DOHH2 (cell line): ENCODE measurements around the gene IPO13.

Experiments used
- H3F3A ChIP-seq: fragments of 200-600 bp; sonication (generic), shearing (Covaris generic); 2 replicates; pipeline ENCODE4 v1.6.0; 2016; ENCODE audit warnings: antibody characterized with exemption, mild to moderate bottlenecking; ENCODE audit not compliant: control insufficient read depth, insufficient read depth
- H3K27ac ChIP-seq: fragments of 200-600 bp; sonication (generic); 2 replicates; pipeline ENCODE4 v1.5.1; 2014; ENCODE audit warnings: low read depth, mild to moderate bottlenecking, low read length, moderate library complexity
- H3K27me3 ChIP-seq: fragments of 200-600 bp; sonication (generic); 2 replicates; pipeline ENCODE4 v1.6.1; 2014; ENCODE audit warnings: mild to moderate bottlenecking, low read length, mixed read lengths; ENCODE audit not compliant: control insufficient read depth
- H3K36me3 ChIP-seq: fragments of 200-600 bp; sonication (generic); 2 replicates; pipeline ENCODE4 v1.6.1; 2014; ENCODE audit warnings: mild to moderate bottlenecking, low read length, moderate library complexity, mixed read lengths; ENCODE audit not compliant: control insufficient read depth
- H3K4me1 ChIP-seq: fragments of 200-600 bp; sonication (generic); 2 replicates; pipeline ENCODE4 v1.6.1; 2014; ENCODE audit warnings: mild to moderate bottlenecking, low read length, mixed read lengths; ENCODE audit not compliant: control insufficient read depth
- H3K4me2 ChIP-seq: fragments of 200-600 bp; sonication (generic); 2 replicates; pipeline ENCODE4 v1.6.0; 2014; ENCODE audit warnings: mild to moderate bottlenecking, low read length, moderate library complexity
- H3K4me3 ChIP-seq: fragments of 200-600 bp; sonication (generic); 2 replicates; pipeline ENCODE4 v1.5.1; 2014; ENCODE audit warnings: mild to moderate bottlenecking, low read length, mixed read lengths
- H3K79me2 ChIP-seq: fragments of 200-600 bp; sonication (generic); 2 replicates; pipeline ENCODE4 v1.6.1; 2014; ENCODE audit warnings: mild to moderate bottlenecking, low read length, mixed read lengths; ENCODE audit not compliant: control insufficient read depth
- H3K9me2 ChIP-seq: fragments of 200-600 bp; sonication (generic); replicated peaks from 2 replicates; pipeline ENCODE4 v1.6.1; 2014; ENCODE audit warnings: mild to moderate bottlenecking, low read length, mixed read lengths; ENCODE audit not compliant: control insufficient read depth
- H3K9me3 ChIP-seq: fragments of 200-600 bp; sonication (generic); 2 replicates; pipeline ENCODE4 v1.6.1; 2014; ENCODE audit warnings: antibody characterized with exemption, low read length, mixed read lengths; ENCODE audit not compliant: control insufficient read depth, insufficient read depth
- H4K20me1 ChIP-seq: fragments of 200-600 bp; sonication (generic); 2 replicates; pipeline ENCODE4 v1.6.0; 2014; ENCODE audit warnings: low read depth, mild to moderate bottlenecking, antibody characterized with exemption, low read length, moderate library complexity; ENCODE audit not compliant: control insufficient read depth, insufficient read depth
- EZH2phosphoT487 ChIP-seq: fragments of 200-600 bp; sonication (generic); IDR thresholded peaks from 2 replicates; pipeline ENCODE4 v1.6.1; 2017; ENCODE audit warnings: borderline replicate concordance, mild to moderate bottlenecking, antibody characterized with exemption, low read length, moderate library complexity, mixed read lengths
- TF ChIP-seq, protein P1 (sequence below): fragments of 200-600 bp; sonication (generic); IDR thresholded peaks from one replicate; pipeline ENCODE4 v1.5.1; 2014; ENCODE audit warnings: antibody characterized with exemption, mild to moderate bottlenecking, low read depth, low read length; ENCODE audit not compliant: poor library complexity, severe bottlenecking

The IPO13 gene

GRCh38 chr1:43933386-43934100, 13.2 kb upstream of the IPO13 start, which contains the start of gene ARTN:
Gene ARTN, plus strand, starts transcription at chr1:43933801. Its CDS starts 1,856 bp downstream, at chr1:43935657.
- H3K27me3 ChIP-seq: no peaks in the 10 kb centered on the region
- no peak within 1 kb of the TSS for H3K4me2 ChIP-seq
- no peaks in the 10 kb centered on the region for H3F3A ChIP-seq
- no peaks in the 10 kb centered on the region for H4K20me1 ChIP-seq
- peaks cover 5% of the 10 kb centered on the region for H3K4me1 ChIP-seq
- no peaks in the 10 kb centered on the region for H3K79me2 ChIP-seq
- no peak within 1 kb of the TSS for H3K27ac ChIP-seq
- no peak for TF ChIP-seq EZH2phosphoT487
- TF ChIP-seq, protein P1, sequence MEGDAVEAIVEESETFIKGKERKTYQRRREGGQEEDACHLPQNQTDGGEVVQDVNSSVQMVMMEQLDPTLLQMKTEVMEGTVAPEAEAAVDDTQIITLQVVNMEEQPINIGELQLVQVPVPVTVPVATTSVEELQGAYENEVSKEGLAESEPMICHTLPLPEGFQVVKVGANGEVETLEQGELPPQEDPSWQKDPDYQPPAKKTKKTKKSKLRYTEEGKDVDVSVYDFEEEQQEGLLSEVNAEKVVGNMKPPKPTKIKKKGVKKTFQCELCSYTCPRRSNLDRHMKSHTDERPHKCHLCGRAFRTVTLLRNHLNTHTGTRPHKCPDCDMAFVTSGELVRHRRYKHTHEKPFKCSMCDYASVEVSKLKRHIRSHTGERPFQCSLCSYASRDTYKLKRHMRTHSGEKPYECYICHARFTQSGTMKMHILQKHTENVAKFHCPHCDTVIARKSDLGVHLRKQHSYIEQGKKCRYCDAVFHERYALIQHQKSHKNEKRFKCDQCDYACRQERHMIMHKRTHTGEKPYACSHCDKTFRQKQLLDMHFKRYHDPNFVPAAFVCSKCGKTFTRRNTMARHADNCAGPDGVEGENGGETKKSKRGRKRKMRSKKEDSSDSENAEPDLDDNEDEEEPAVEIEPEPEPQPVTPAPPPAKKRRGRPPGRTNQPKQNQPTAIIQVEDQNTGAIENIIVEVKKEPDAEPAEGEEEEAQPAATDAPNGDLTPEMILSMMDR: no peak
- no peaks in the 10 kb centered on the region; the same call in 1 of the 2 replicates for H3K36me3 ChIP-seq
- no peaks in the 10 kb centered on the region for H3K9me3 ChIP-seq
- H3K4me3 ChIP-seq: no peak within 1 kb of the TSS
- H3K9me2 ChIP-seq: no peaks in the 10 kb centered on the region

GRCh38 chr1:43934101-43934985, 12.4 kb upstream of the IPO13 start:
- Histone ChIP-seq H3K27ac (no peak overlapping the region), H3K4me3 (no peak overlapping the region), H3K4me1 (peaks cover 5% of the 10 kb centered on the region), H3F3A (no peaks in the 10 kb centered on the region), H3K27me3 (no peaks in the 10 kb centered on the region), H3K4me2 (no peak overlapping the region), H3K36me3 (no peaks in the 10 kb centered on the region; the same call in 1 of the 2 replicates), H3K9me3 (no peaks in the 10 kb centered on the region), H4K20me1 (no peaks in the 10 kb centered on the region), H3K79me2 (no peaks in the 10 kb centered on the region), H3K9me2 (no peaks in the 10 kb centered on the region)
- no peak for TF ChIP-seq EZH2phosphoT487
- TF ChIP-seq, protein P1: peak; percentile 74

GRCh38 chr1:43934986-43935324, 11.8 kb upstream of the IPO13 start:
- Histone ChIP-seq H3F3A (no peaks in the 10 kb centered on the region), H3K27ac (no peak overlapping the region), H3K4me1 (peaks cover 5% of the 10 kb centered on the region), H3K4me2 (no peak overlapping the region), H3K9me2 (no peaks in the 10 kb centered on the region), H3K36me3 (no peaks in the 10 kb centered on the region; the same call in 1 of the 2 replicates), H3K27me3 (no peaks in the 10 kb centered on the region), H4K20me1 (no peaks in the 10 kb centered on the region), H3K9me3 (no peaks in the 10 kb centered on the region), H3K79me2 (no peaks in the 10 kb centered on the region), H3K4me3 (no peak overlapping the region)
- TF ChIP-seq, protein P1: no peak
- no peak for TF ChIP-seq EZH2phosphoT487
